ENCODE data around the gene UBAP1. TPM values are rescaled to one million over a fixed set of nuclear protein-coding genes. Genes with fewer than 3 reads are reported as not detected.

Gene UBAP1
- total and polyA plus RNA-seq, 4 donors: 25.6 to 53.9 (median 42.8) TPM

DNA sequence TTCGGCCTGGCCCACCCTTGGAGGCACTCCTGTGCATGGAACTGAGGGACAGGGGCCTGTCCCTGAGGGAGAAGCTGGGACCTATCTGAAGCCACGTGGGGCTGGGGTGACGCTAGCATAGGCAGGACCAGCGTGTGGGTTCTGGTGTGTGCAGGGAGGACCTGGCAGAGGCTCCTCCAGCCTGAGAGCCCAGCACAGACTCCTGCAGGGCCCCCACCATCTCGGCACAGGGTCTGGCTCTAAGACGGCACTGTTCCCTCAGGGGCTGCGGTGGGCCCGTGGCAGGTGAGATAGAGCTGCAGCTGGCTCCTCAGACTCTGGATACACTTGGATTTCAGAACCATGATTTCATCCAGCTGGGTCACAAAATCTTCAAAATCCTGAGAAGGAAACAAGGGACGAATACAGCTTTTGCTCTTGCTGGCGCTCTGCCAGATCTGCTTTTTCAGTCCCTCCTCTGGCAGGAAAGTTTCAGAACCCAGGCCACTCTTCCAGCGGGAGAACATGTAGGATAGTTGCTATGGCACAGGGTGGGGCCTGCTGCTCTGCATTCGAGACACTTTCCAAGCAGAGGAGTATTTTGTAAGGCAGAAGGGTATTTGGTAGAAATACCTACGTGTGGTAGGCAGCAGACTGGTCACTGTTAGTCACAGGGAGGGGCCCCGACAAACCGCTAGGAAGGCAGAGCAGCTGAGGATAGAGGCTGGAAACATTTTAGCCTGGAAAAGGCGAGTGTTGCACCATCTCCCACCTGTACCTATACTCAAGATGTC is 75.5 kb downstream of the UBAP1 start:
- H3K27ac ChIP-seq (ENCODE audit: low read depth in 1 of 2, low read length in 1 of 2): peak overlapping the region in 1 of 2 donors; percentile 74
- DNase-seq: peak in 2 of 3 donors; percentile 32 to 48

DNA sequence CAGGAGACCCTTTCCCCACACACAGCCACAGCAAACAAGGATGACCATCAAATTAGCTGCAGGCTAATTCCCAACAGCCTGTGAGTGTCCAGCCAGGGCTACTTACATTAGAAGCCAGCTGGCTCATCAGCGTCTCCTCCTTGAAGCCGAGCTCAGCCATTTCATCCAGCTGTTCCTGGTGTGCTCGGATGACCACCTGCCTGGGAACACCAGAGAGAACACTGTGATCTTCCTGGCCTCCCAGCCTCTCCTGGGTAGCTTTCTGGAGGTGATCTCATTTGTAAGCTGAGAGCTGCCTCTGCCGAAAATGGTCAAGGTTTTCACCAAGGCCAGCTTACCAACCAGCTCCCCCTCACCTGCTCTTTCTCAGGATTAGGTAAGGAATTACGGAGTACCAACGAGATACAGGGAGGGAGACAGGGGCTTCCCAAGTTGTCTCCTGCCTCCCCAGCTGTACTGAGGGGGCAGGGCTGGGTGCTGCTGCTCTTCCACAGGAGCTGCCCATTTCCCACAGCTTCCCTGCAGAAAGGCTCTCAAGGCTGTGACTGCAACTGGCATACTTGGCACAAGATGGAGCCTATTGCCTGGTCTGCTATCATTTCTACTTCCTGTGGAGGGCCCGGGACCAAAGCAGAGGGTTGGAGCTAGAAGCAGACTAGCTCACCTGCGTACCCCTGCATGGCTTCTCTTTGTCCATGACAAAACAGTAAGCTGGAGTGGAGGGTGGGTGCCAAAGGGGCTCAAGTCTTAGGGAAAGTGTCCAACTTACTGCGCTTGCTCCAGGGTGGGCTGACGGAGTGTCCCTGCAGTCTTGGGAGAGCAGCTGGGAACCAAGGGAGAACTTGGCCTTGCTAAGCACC is 76.4 kb downstream of the UBAP1 start:
- TF ChIP-seq, protein P1, sequence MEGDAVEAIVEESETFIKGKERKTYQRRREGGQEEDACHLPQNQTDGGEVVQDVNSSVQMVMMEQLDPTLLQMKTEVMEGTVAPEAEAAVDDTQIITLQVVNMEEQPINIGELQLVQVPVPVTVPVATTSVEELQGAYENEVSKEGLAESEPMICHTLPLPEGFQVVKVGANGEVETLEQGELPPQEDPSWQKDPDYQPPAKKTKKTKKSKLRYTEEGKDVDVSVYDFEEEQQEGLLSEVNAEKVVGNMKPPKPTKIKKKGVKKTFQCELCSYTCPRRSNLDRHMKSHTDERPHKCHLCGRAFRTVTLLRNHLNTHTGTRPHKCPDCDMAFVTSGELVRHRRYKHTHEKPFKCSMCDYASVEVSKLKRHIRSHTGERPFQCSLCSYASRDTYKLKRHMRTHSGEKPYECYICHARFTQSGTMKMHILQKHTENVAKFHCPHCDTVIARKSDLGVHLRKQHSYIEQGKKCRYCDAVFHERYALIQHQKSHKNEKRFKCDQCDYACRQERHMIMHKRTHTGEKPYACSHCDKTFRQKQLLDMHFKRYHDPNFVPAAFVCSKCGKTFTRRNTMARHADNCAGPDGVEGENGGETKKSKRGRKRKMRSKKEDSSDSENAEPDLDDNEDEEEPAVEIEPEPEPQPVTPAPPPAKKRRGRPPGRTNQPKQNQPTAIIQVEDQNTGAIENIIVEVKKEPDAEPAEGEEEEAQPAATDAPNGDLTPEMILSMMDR (IDR thresholded peaks at IDR 0.05; ENCODE audit: control extremely low read depth, extremely low read depth): no peak
- WGBS, 2 donors: 85 to 90% methylated on average over 10 of the region's 10 CpGs
- H3K4me3 ChIP-seq: no peak overlapping the region
- ATAC-seq (ENCODE audit: insufficient read depth, low FRiP score) (no peak), DNase-seq (no peak)
- peaks cover 0 to 11% (median 3%) of the 10 kb centered on the region in 5 donors for H3K4me1 ChIP-seq (ENCODE audit: control insufficient read depth in 5 of 5, insufficient read depth in 5 of 5, low read length in 5 of 5)
- H3K27ac ChIP-seq (ENCODE audit: low read depth in 1 of 2, low read length in 1 of 2): peak overlapping the region in 1 of 2 donors; percentile 74
- H3K36me3 ChIP-seq (ENCODE audit: control insufficient read depth in 4 of 4, insufficient read depth in 4 of 4, low read length in 4 of 4): peaks cover 9 to 34% (median 18%) of the 10 kb centered on the region in 4 donors
- no peaks in the 10 kb centered on the region for H3K27me3 ChIP-seq (ENCODE audit: control insufficient read depth in 3 of 3, insufficient read depth in 3 of 3, low read length in 2 of 3)
- no peak overlapping the region for H3K9ac ChIP-seq (ENCODE audit: insufficient read depth in 1 of 2, low read length in 2 of 2)
- H3K9me3 ChIP-seq (ENCODE audit: control insufficient read depth in 4 of 4, insufficient read depth in 3 of 4, low read length in 3 of 4): no peaks in the 10 kb centered on the region

More for the DNA sequence above, 75.5 kb downstream of the UBAP1 start:
- H3K9ac ChIP-seq (ENCODE audit: insufficient read depth in 1 of 2, low read length in 2 of 2): no peak overlapping the region
- ATAC-seq (ENCODE audit: insufficient read depth, low FRiP score): no peak
- H3K27me3 ChIP-seq (ENCODE audit: control insufficient read depth in 3 of 3, insufficient read depth in 3 of 3, low read length in 2 of 3): no peaks in the 10 kb centered on the region
- TF ChIP-seq, protein P1 (IDR thresholded peaks at IDR 0.05; ENCODE audit: control extremely low read depth, extremely low read depth): no peak
- H3K4me3 ChIP-seq: no peak overlapping the region
- H3K9me3 ChIP-seq (ENCODE audit: control insufficient read depth in 4 of 4, insufficient read depth in 3 of 4, low read length in 3 of 4): no peaks in the 10 kb centered on the region
- peaks cover 9 to 40% (median 22%) of the 10 kb centered on the region in 4 donors for H3K36me3 ChIP-seq (ENCODE audit: control insufficient read depth in 4 of 4, insufficient read depth in 4 of 4, low read length in 4 of 4)
- 83 to 88% methylated on average over 16 of the region's 16 CpGs for WGBS, 2 donors
- H3K4me1 ChIP-seq (ENCODE audit: control insufficient read depth in 5 of 5, insufficient read depth in 5 of 5, low read length in 5 of 5): peaks cover 0 to 11% (median 3%) of the 10 kb centered on the region in 5 donors

DNA sequence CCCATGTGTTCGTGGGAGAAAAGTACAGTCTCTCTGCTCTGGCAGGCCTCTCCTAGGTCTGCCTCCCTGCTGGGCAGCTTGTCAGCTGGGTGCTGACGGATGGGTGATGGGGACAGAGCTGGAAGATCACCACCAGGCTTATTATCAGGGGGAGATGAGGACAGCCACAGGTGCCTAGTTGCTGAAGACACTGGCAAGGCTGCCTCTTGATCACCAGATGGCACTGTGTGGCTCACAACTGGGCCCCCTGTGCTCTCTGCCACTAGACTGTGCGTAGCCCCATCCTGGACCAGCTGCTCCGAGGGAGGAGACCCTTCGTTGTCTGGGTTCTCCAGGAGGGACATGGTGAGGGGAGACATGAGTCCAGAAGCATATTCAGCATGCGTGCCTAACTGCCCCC is 77.3 kb downstream of the UBAP1 start:
- H3K27me3 ChIP-seq (ENCODE audit: control insufficient read depth in 3 of 3, insufficient read depth in 3 of 3, low read length in 2 of 3): no peaks in the 10 kb centered on the region
- no peaks in the 10 kb centered on the region for H3K9me3 ChIP-seq (ENCODE audit: control insufficient read depth in 4 of 4, insufficient read depth in 3 of 4, low read length in 3 of 4)
- ATAC-seq (ENCODE audit: insufficient read depth, low FRiP score) (no peak), DNase-seq (no peak)
- H3K4me1 ChIP-seq (ENCODE audit: control insufficient read depth in 5 of 5, insufficient read depth in 5 of 5, low read length in 5 of 5): peaks cover 0 to 11% (median 3%) of the 10 kb centered on the region in 5 donors
- no peak overlapping the region for H3K4me3 ChIP-seq
- no peak overlapping the region for H3K27ac ChIP-seq (ENCODE audit: low read depth in 1 of 2, low read length in 1 of 2)
- WGBS, 2 donors: 89 to 90% methylated on average over 6 of the region's 6 CpGs
- no peak overlapping the region for H3K9ac ChIP-seq (ENCODE audit: insufficient read depth in 1 of 2, low read length in 2 of 2)
- peaks cover 7 to 26% (median 14%) of the 10 kb centered on the region in 4 donors for H3K36me3 ChIP-seq (ENCODE audit: control insufficient read depth in 4 of 4, insufficient read depth in 4 of 4, low read length in 4 of 4)
- TF ChIP-seq, protein P1 (IDR thresholded peaks at IDR 0.05; ENCODE audit: control extremely low read depth, extremely low read depth): no peak

Measured in lung (tissue), 12 donors.